Adrenal gland (tissue), 5 donors: ENCODE measurements around the gene AQP2.

Source experiments
- CTCF ChIP-seq, 6 experiments: fragments of 450-650 bp in 4 of 6; fragments of 200-600 bp in 2 of 6; sonication (generic) in 1 of 6; IDR thresholded peaks; 1 replicate in 5 of 6; 2 replicates in 1 of 6; pipeline versions ENCODE4 v1.5.1 to v1.8.0; 2016 to 2021; ENCODE audit warnings: antibody characterized with exemption in 6 of 6, mild to moderate bottlenecking in 2 of 6, moderate library complexity in 1 of 6
- POLR2A ChIP-seq, 2 donors: fragments of 450-650 bp; IDR thresholded peaks; one replicate each; pipeline ENCODE4 v1.6.1; 2017; ENCODE audit warnings: antibody characterized with exemption in 2 of 2, mild to moderate bottlenecking in 2 of 2, moderate library complexity in 1 of 2
- donor health status: DM: no; HTN: no; CAD: no.

- TF ChIP-seq CTCF (IDR thresholded peaks at IDR 0.05) (no peak), POLR2A (IDR thresholded peaks at IDR 0.05) (no peak)
These were observed 2.6 kb downstream of the AQP2 start for GRCh38 chr12:49953151-49953550.
